Panc1 (cell line): ENCODE measurements around the gene MYT1.

Experiments used
- CTCF ChIP-seq: fragments of 450-650 bp; IDR thresholded peaks from 2 replicates; pipeline ENCODE4 v1.5.1; 2017; ENCODE audit warnings: mild to moderate bottlenecking
- POLR2AphosphoS5 ChIP-seq: IDR thresholded peaks from 2 replicates; pipeline ENCODE4 v1.6.1; 2012; ENCODE audit warnings: mild to moderate bottlenecking, low read depth, low read length, moderate library complexity
- REST ChIP-seq, 2 experiments: IDR thresholded peaks; 2 replicates each; pipeline ENCODE4 v1.6.1; 2011 to 2012; ENCODE audit warnings: low read depth in 2 of 2, control low read depth in 1 of 2, low read length in 1 of 2, mild to moderate bottlenecking in 1 of 2, moderate library complexity in 1 of 2; ENCODE audit not compliant: insufficient read depth in 1 of 2
- TCF7L2 ChIP-seq: IDR thresholded peaks from 2 replicates; pipeline ENCODE4 v1.6.1; 2011; ENCODE audit warnings: mild to moderate bottlenecking, low read depth, low read length, inconsistent platforms

GRCh38 chr20:64277571-64278316 lies 113.5 kb downstream of the MYT1 start:
- no peak for TF ChIP-seq CTCF
- peak; percentile 58; the same call in 1 of the 2 replicates for TF ChIP-seq TCF7L2
- TF ChIP-seq POLR2AphosphoS5, result no peak
- TF ChIP-seq REST (IDR thresholded peaks at IDR 0.05; ENCODE audit: insufficient read depth in 1 of 2, low read depth in 2 of 2, low read length in 1 of 2), result no peak
